ENCODE data around the gene NR6A1. TPM values are rescaled to one million over a fixed set of nuclear protein-coding genes. Genes with fewer than 3 reads are reported as not detected.
A peak's percentile ranks its signal among the peaks of the same experiment; 100 is the strongest.

The NR6A1 gene
- total and polyA plus RNA-seq, 2 of the 13 experiments (the other 11 are each of a cell fraction or from before 2014, with no cell fraction given) = 28.1 to 31.5 TPM

- TF ChIP-seq, protein P1, sequence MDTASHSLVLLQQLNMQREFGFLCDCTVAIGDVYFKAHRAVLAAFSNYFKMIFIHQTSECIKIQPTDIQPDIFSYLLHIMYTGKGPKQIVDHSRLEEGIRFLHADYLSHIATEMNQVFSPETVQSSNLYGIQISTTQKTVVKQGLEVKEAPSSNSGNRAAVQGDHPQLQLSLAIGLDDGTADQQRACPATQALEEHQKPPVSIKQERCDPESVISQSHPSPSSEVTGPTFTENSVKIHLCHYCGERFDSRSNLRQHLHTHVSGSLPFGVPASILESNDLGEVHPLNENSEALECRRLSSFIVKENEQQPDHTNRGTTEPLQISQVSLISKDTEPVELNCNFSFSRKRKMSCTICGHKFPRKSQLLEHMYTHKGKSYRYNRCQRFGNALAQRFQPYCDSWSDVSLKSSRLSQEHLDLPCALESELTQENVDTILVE (CRISPR knock-in tag; IDR thresholded peaks at IDR 0.05) = no peak
- peak; percentile 31; the same call in 1 of the 2 replicates for TF ChIP-seq HMG20A (CRISPR knock-in tag; IDR thresholded peaks at IDR 0.05; ENCODE audit: borderline replicate concordance)
- TF ChIP-seq PATZ1 (CRISPR knock-in tag; IDR thresholded peaks at IDR 0.05) = peak; percentile 88
- TF ChIP-seq LCORL (IDR thresholded peaks at IDR 0.05) = no peak
- TF ChIP-seq LCORL (CRISPR knock-in tag; IDR thresholded peaks at IDR 0.05) = peak; percentile 83; the same call in 1 of the 2 replicates
- TF ChIP-seq KAT8 (CRISPR knock-in tag; IDR thresholded peaks at IDR 0.05) = peak; percentile 42; the same call in 1 of the 2 replicates
- TF ChIP-seq ZMYM3 (CRISPR knock-in tag; IDR thresholded peaks at IDR 0.05) = no peak
- no peak for TF ChIP-seq CENPX (CRISPR knock-in tag; IDR thresholded peaks at IDR 0.05)
- 0 out of 2 replicates have a peak, but pooled peaks have one; percentile 18 for TF ChIP-seq TFDP1 (CRISPR knock-in tag; IDR thresholded peaks at IDR 0.05; ENCODE audit: borderline replicate concordance)
- TF ChIP-seq ZNF574 (CRISPR knock-in tag; IDR thresholded peaks at IDR 0.05) = peak; percentile 22; the same call in 1 of the 2 replicates
- TF ChIP-seq, protein P2, sequence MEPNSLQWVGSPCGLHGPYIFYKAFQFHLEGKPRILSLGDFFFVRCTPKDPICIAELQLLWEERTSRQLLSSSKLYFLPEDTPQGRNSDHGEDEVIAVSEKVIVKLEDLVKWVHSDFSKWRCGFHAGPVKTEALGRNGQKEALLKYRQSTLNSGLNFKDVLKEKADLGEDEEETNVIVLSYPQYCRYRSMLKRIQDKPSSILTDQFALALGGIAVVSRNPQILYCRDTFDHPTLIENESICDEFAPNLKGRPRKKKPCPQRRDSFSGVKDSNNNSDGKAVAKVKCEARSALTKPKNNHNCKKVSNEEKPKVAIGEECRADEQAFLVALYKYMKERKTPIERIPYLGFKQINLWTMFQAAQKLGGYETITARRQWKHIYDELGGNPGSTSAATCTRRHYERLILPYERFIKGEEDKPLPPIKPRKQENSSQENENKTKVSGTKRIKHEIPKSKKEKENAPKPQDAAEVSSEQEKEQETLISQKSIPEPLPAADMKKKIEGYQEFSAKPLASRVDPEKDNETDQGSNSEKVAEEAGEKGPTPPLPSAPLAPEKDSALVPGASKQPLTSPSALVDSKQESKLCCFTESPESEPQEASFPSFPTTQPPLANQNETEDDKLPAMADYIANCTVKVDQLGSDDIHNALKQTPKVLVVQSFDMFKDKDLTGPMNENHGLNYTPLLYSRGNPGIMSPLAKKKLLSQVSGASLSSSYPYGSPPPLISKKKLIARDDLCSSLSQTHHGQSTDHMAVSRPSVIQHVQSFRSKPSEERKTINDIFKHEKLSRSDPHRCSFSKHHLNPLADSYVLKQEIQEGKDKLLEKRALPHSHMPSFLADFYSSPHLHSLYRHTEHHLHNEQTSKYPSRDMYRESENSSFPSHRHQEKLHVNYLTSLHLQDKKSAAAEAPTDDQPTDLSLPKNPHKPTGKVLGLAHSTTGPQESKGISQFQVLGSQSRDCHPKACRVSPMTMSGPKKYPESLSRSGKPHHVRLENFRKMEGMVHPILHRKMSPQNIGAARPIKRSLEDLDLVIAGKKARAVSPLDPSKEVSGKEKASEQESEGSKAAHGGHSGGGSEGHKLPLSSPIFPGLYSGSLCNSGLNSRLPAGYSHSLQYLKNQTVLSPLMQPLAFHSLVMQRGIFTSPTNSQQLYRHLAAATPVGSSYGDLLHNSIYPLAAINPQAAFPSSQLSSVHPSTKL (CRISPR knock-in tag; IDR thresholded peaks at IDR 0.05) = peak; percentile 71
- peak; percentile 42; the same call in 1 of the 2 replicates for TF ChIP-seq ELF3 (CRISPR knock-in tag; IDR thresholded peaks at IDR 0.05)
- peak; percentile 83 for TF ChIP-seq ZNF644 (CRISPR knock-in tag; IDR thresholded peaks at IDR 0.05; ENCODE audit: low read depth)
- TF ChIP-seq, protein P3, sequence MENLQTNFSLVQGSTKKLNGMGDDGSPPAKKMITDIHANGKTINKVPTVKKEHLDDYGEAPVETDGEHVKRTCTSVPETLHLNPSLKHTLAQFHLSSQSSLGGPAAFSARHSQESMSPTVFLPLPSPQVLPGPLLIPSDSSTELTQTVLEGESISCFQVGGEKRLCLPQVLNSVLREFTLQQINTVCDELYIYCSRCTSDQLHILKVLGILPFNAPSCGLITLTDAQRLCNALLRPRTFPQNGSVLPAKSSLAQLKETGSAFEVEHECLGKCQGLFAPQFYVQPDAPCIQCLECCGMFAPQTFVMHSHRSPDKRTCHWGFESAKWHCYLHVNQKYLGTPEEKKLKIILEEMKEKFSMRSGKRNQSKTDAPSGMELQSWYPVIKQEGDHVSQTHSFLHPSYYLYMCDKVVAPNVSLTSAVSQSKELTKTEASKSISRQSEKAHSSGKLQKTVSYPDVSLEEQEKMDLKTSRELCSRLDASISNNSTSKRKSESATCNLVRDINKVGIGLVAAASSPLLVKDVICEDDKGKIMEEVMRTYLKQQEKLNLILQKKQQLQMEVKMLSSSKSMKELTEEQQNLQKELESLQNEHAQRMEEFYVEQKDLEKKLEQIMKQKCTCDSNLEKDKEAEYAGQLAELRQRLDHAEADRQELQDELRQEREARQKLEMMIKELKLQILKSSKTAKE (CRISPR knock-in tag; IDR thresholded peaks at IDR 0.05; ENCODE audit: borderline replicate concordance) = peak; percentile 60; the same call in 1 of the 2 replicates
- TF ChIP-seq GTF3A (CRISPR knock-in tag; conservative IDR thresholded peaks at IDR 0.05) = no peak
Measured at GRCh38 chr9:124694414-124695279, 76.5 kb downstream of the NR6A1 start (continued).
